HepG2 (cell line): ENCODE measurements around the gene PRKAG1. TPM values are rescaled to one million over a fixed set of nuclear protein-coding genes. Genes with fewer than 3 reads are reported as not detected.

Experiments
- AGO2 ChIP-seq: fragments of 200-400 bp; formaldehyde crosslinking; optimal IDR thresholded peaks from 2 replicates; pipeline ENCODE3; 2017; ENCODE audit warnings: mild to moderate bottlenecking, low read depth, low read length, moderate library complexity
- CENPX ChIP-seq: sonication (generic); formaldehyde crosslinking; IDR thresholded peaks from 2 replicates; pipeline ENCODE4 v1.9.0; 2021; ENCODE audit warnings: mild to moderate bottlenecking, missing genetic modification reagents, moderate library complexity
- KLF6 ChIP-seq: IDR thresholded peaks from 2 replicates; pipeline ENCODE4 v1.8.0; 2016; ENCODE audit warnings: missing biosample characterization, missing genetic modification reagents
- NFE2 ChIP-seq: sonication (generic); formaldehyde crosslinking; IDR thresholded peaks from 2 replicates; pipeline ENCODE4 v1.4.0; 2020; ENCODE audit warnings: missing genetic modification reagents
- NFE2L1 ChIP-seq: sonication (generic); formaldehyde crosslinking; IDR thresholded peaks from 2 replicates; pipeline ENCODE4 v1.4.0; 2020; ENCODE audit warnings: missing genetic modification reagents, mild to moderate bottlenecking, borderline replicate concordance
- PCBP2 ChIP-seq: fragments of 200-400 bp; formaldehyde crosslinking; optimal IDR thresholded peaks from 2 replicates; pipeline ENCODE3; 2018; ENCODE audit warnings: low read length, low read depth; ENCODE audit not compliant: poor library complexity, severe bottlenecking
- PHB2 ChIP-seq: fragments of 450-650 bp; IDR thresholded peaks from 2 replicates; pipeline ENCODE4 v1.6.1; 2018; ENCODE audit not compliant: partially characterized antibody
- PHF8 ChIP-seq: sonication (generic); formaldehyde crosslinking; IDR thresholded peaks from 2 replicates; pipeline ENCODE4 v1.5.0; 2020; ENCODE audit warnings: missing genetic modification reagents
- SIX4 ChIP-seq: sonication (generic); formaldehyde crosslinking; IDR thresholded peaks from 2 replicates; pipeline ENCODE4 v1.4.0; 2020; ENCODE audit warnings: missing genetic modification reagents
- SP5 ChIP-seq: IDR thresholded peaks from 2 replicates; pipeline ENCODE4 v1.6.1; 2016; ENCODE audit warnings: low read depth, borderline replicate concordance
- ZNF24 ChIP-seq: fragments of 450-650 bp; IDR thresholded peaks from 2 replicates; pipeline ENCODE4 v1.6.1; 2017; ENCODE audit warnings: antibody characterized with exemption, mild to moderate bottlenecking
- ZNF543 ChIP-seq: sonication (generic); formaldehyde crosslinking; IDR thresholded peaks from 2 replicates; pipeline ENCODE4 v1.4.0; 2020; ENCODE audit warnings: mild to moderate bottlenecking, missing genetic modification reagents
- ZNF678 ChIP-seq: sonication (generic); formaldehyde crosslinking; IDR thresholded peaks from 2 replicates; pipeline ENCODE4 v1.4.0; 2020; ENCODE audit warnings: mild to moderate bottlenecking, missing genetic modification reagents
- ZNF768 ChIP-seq: sonication (generic); formaldehyde crosslinking; IDR thresholded peaks from 2 replicates; pipeline ENCODE4 v1.4.0; 2020; ENCODE audit warnings: missing genetic modification reagents
- polyA plus RNA-seq, 8 experiments: library from polyadenylated mRNA; depleted of rRNA in 3 of 8; stranded (reverse) in 7 of 8; unstranded in 1 of 8; fragments of >200 nt; fragmentation: Illumina TruSeq in 4 of 8; extraction: Trizol in 4 of 8; gene quantifications; 2 replicates each; pipeline versions ENCODE4 v1.2.1 to v1.2.3, GENCODE V29; 2011 to 2016; ENCODE audit warnings: low read depth in 4 of 8, missing spikeins in 1 of 8, mixed read lengths in 1 of 8; ENCODE audit not compliant: insufficient read depth in 1 of 8
- total RNA-seq, 5 experiments: library from RNA; depleted of rRNA; stranded (reverse); fragments of >200 nt; fragmentation: Illumina TruSeq; extraction: Trizol; gene quantifications; 2 replicates each; pipeline ENCODE4 v1.2.3, GENCODE V29; 2016; ENCODE audit warnings: low read depth in 1 of 5
- TF ChIP-seq, protein P1 (sequence below): sonication (generic); formaldehyde crosslinking; IDR thresholded peaks from 2 replicates; pipeline ENCODE4 v1.8.1; 2023; ENCODE audit warnings: mild to moderate bottlenecking, missing genetic modification reagents
- TF ChIP-seq, protein P2 (sequence below): sonication (generic); formaldehyde crosslinking; IDR thresholded peaks from one replicate; pipeline ENCODE4 v1.5.1; 2020; ENCODE audit warnings: mild to moderate bottlenecking, missing genetic modification reagents; ENCODE audit errors: not compliant biosample characterization
- TF ChIP-seq, protein P3 (sequence below): sonication (generic); formaldehyde crosslinking; IDR thresholded peaks from 2 replicates; pipeline ENCODE4 v1.8.0; 2022; ENCODE audit warnings: mild to moderate bottlenecking, missing genetic modification reagents; ENCODE audit not compliant: insufficient replicate concordance
- TF ChIP-seq, protein P4 (sequence below): sonication (generic); formaldehyde crosslinking; IDR thresholded peaks from 2 replicates; pipeline ENCODE4 v1.5.0; 2020; ENCODE audit warnings: missing genetic modification reagents

The PRKAG1 gene
- total and polyA plus RNA-seq, 2 of the 13 experiments (the other 11 are each of a cell fraction or from before 2014, with no cell fraction given) = 26.1 to 32.8 TPM

DNA sequence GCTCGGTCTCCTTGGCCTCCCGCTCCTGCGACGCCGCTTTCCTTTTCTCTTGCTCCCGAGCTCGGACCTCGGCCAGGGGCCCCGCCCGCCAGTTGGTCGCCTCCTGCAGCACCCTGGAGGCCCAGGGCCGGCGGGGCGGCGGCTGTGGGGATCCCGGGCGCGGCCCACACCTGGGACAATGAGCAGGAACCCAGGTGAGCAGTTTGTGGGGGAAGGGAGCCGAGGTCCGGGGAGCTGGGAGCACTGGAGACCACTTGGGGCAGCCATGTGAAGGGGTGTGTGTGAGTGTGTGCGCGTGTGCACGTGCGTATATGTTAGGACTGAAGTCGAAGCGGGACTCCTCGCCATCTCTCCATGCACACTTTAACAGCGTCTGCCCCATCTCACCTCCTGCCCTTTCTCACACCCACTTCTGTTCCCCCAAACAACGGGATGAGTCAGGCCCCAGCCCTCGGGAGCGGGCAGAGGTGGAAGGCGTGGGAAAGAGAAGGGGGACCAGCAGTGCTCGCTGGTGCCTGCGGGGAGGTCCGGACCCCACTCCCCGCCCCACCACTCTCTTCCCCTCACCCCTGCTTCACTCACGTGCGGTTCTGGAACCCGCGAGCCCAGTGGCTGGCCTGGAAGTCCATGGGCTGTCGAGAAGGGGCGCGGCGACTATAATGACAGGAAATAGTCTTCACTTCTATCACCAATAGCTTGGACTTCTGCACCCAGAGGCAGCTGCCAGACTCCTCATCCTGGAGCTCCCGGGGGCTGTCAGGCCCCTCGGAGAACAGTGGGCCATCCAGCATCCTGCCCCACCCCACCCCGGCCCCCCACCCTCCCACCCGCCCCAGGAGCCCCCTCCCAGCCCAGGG lies 19.9 kb downstream of the PRKAG1 start (continued):
- TF ChIP-seq ZNF24 = no peak
- TF ChIP-seq, protein P1, sequence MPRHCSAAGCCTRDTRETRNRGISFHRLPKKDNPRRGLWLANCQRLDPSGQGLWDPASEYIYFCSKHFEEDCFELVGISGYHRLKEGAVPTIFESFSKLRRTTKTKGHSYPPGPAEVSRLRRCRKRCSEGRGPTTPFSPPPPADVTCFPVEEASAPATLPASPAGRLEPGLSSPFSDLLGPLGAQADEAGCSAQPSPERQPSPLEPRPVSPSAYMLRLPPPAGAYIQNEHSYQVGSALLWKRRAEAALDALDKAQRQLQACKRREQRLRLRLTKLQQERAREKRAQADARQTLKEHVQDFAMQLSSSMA (CRISPR knock-in tag) = peak; percentile 69; the same call in 1 of the 2 replicates
- TF ChIP-seq CENPX (CRISPR knock-in tag) = no peak
- TF ChIP-seq, protein P2, sequence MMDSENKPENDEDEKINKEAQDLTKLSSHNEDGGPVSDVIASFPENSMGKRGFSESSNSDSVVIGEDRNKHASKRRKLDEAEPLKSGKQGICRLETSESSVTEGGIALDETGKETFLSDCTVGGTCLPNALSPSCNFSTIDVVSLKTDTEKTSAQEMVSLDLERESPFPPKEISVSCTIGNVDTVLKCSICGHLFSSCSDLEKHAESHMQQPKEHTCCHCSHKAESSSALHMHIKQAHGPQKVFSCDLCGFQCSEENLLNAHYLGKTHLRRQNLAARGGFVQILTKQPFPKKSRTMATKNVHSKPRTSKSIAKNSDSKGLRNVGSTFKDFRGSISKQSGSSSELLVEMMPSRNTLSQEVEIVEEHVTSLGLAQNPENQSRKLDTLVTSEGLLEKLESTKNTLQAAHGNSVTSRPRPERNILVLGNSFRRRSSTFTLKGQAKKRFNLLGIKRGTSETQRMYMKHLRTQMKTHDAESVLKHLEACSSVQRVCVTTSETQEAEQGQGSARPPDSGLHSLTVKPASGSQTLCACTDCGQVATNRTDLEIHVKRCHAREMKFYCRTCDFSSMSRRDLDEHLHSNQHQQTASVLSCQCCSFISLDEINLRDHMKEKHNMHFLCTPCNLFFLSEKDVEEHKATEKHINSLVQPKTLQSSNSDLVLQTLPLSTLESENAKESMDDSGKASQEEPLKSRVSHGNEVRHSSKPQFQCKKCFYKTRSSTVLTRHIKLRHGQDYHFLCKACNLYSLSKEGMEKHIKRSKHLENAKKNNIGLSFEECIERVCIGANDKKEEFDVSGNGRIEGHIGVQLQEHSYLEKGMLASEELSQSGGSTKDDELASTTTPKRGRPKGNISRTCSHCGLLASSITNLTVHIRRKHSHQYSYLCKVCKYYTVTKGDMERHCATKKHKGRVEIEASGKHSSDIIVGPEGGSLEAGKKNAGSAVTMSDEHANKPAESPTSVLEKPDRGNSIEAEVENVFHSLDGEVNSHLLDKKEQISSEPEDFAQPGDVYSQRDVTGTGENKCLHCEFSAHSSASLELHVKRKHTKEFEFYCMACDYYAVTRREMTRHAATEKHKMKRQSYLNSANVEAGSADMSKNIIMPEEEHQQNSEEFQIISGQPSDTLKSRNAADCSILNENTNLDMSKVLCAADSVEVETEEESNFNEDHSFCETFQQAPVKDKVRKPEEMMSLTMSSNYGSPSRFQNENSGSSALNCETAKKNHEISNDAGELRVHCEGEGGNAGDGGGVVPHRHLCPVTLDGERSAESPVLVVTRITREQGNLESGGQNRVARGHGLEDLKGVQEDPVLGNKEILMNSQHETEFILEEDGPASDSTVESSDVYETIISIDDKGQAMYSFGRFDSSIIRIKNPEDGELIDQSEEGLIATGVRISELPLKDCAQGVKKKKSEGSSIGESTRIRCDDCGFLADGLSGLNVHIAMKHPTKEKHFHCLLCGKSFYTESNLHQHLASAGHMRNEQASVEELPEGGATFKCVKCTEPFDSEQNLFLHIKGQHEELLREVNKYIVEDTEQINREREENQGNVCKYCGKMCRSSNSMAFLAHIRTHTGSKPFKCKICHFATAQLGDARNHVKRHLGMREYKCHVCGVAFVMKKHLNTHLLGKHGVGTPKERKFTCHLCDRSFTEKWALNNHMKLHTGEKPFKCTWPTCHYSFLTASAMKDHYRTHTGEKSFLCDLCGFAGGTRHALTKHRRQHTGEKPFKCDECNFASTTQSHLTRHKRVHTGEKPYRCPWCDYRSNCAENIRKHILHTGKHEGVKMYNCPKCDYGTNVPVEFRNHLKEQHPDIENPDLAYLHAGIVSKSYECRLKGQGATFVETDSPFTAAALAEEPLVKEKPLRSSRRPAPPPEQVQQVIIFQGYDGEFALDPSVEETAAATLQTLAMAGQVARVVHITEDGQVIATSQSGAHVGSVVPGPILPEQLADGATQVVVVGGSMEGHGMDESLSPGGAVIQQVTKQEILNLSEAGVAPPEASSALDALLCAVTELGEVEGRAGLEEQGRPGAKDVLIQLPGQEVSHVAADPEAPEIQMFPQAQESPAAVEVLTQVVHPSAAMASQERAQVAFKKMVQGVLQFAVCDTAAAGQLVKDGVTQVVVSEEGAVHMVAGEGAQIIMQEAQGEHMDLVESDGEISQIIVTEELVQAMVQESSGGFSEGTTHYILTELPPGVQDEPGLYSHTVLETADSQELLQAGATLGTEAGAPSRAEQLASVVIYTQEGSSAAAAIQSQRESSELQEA (CRISPR knock-in tag) = peak; percentile 92
- peak; percentile 41; the same call in 1 of the 2 replicates for TF ChIP-seq ZNF543 (CRISPR knock-in tag)
- peak; percentile 30; the same call in 1 of the 2 replicates for TF ChIP-seq KLF6
- TF ChIP-seq NFE2 (CRISPR knock-in tag) = no peak
- no peak for TF ChIP-seq PHB2
- no peak for TF ChIP-seq SP5 (CRISPR knock-in tag)
- TF ChIP-seq ZNF768 = no peak
- no peak for TF ChIP-seq AGO2
- TF ChIP-seq, protein P3, sequence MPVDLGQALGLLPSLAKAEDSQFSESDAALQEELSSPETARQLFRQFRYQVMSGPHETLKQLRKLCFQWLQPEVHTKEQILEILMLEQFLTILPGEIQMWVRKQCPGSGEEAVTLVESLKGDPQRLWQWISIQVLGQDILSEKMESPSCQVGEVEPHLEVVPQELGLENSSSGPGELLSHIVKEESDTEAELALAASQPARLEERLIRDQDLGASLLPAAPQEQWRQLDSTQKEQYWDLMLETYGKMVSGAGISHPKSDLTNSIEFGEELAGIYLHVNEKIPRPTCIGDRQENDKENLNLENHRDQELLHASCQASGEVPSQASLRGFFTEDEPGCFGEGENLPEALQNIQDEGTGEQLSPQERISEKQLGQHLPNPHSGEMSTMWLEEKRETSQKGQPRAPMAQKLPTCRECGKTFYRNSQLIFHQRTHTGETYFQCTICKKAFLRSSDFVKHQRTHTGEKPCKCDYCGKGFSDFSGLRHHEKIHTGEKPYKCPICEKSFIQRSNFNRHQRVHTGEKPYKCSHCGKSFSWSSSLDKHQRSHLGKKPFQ (CRISPR knock-in tag) = peak; percentile 87
- peak; percentile 63 for TF ChIP-seq PHF8 (CRISPR knock-in tag)
- TF ChIP-seq PCBP2 = no peak
- TF ChIP-seq ZNF678 = peak; percentile 81; the same call in 1 of the 2 replicates
- peak; percentile 50; the same call in 1 of the 2 replicates for TF ChIP-seq NFE2L1 (CRISPR knock-in tag)
- TF ChIP-seq SIX4 (CRISPR knock-in tag) = no peak
- TF ChIP-seq, protein P4, sequence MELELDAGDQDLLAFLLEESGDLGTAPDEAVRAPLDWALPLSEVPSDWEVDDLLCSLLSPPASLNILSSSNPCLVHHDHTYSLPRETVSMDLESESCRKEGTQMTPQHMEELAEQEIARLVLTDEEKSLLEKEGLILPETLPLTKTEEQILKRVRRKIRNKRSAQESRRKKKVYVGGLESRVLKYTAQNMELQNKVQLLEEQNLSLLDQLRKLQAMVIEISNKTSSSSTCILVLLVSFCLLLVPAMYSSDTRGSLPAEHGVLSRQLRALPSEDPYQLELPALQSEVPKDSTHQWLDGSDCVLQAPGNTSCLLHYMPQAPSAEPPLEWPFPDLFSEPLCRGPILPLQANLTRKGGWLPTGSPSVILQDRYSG (CRISPR knock-in tag) = peak; percentile 95
